ENCODE results near the gene TMEM219.
"Not testable (repeated sequence)": the region's sequence is repeated elsewhere in the genome, so short reads cannot be mapped to it uniquely, and the experiment has no call there.

Gene TMEM219

GRCh38 chr16:29951625-29952365 lies 10.1 kb upstream of the TMEM219 start:
- DNase-seq (ENCODE audit: low spot score): no peak

GRCh38 chr16:29958756-29959155 lies 3.1 kb upstream of the TMEM219 start:
- no peak for DNase-seq (ENCODE audit: low spot score)

- no peak for DNase-seq (ENCODE audit: low spot score)
These were observed 2.6 kb upstream of the TMEM219 start for GRCh38 chr16:29959293-29959692.

GRCh38 chr16:29959821-29960220 lies 2.1 kb upstream of the TMEM219 start:
- not testable (repeated sequence) for DNase-seq (ENCODE audit: low spot score)

- no peak for DNase-seq (ENCODE audit: low spot score)
These were observed 776 bp upstream of the TMEM219 start for GRCh38 chr16:29961127-29961478.

- DNase-seq (ENCODE audit: low spot score): no peak
These were observed 590 bp downstream of the TMEM219 start for GRCh38 chr16:29962344-29962994.

GRCh38 chr16:29963021-29963743 lies 1.3 kb downstream of the TMEM219 start:
- DNase-seq (ENCODE audit: low spot score): no peak

GRCh38 chr16:29968205-29968604 lies 6.3 kb downstream of the TMEM219 start:
- no peak for DNase-seq (ENCODE audit: low spot score)

- no peak for DNase-seq (ENCODE audit: low spot score)
These were observed 9.4 kb downstream of the TMEM219 start for GRCh38 chr16:29971304-29971703.

- DNase-seq (ENCODE audit: low spot score): no peak
These were observed 10.6 kb downstream of the TMEM219 start for GRCh38 chr16:29972500-29972899.

GRCh38 chr16:29972992-29973383 lies 11.1 kb downstream of the TMEM219 start:
- DNase-seq (ENCODE audit: low spot score): no peak

GRCh38 chr16:29973384-29974246 lies 11.7 kb downstream of the TMEM219 start, which contains the start of gene TAOK2:
Gene TAOK2, plus strand, starts transcription at chr16:29973868. Its CDS starts 3,905 bp downstream, at chr16:29977773.
- DNase-seq (ENCODE audit: low spot score): peak; percentile 98

GRCh38 chr16:29974291-29975133 lies 12.6 kb downstream of the TMEM219 start:
- no peak for DNase-seq (ENCODE audit: low spot score)

GRCh38 chr16:29975134-29975538 lies 13.3 kb downstream of the TMEM219 start:
- DNase-seq (ENCODE audit: low spot score): no peak

- DNase-seq (ENCODE audit: low spot score): no peak
These were observed 14.1 kb downstream of the TMEM219 start for GRCh38 chr16:29975811-29976511.

GRCh38 chr16:29977063-29977825 lies 15.4 kb downstream of the TMEM219 start:
- DNase-seq (ENCODE audit: low spot score): no peak

- no peak for DNase-seq (ENCODE audit: low spot score)
These were observed 16.2 kb downstream of the TMEM219 start for GRCh38 chr16:29978081-29978480.

GRCh38 chr16:29978564-29979270 lies 16.8 kb downstream of the TMEM219 start:
- DNase-seq (ENCODE audit: low spot score): no peak

All from SW480 (cell line).